Mesenchymal stem cell (in vitro differentiated cells and primary cell): ENCODE data around the gene TCF4.

ENCODE experiments used
- DNase-seq: peaks from one replicate; pipeline ENCODE4 v3.0.0-alpha.2; 2013
- H2AFZ ChIP-seq: one replicate; pipeline ENCODE4 v1.6.1; 2013; ENCODE audit warnings: low read depth, mild to moderate bottlenecking, control low read depth, inconsistent platforms, low read length, moderate library complexity
- H2AK5ac ChIP-seq: 2 replicates; pipeline ENCODE4 v1.6.1; 2013; ENCODE audit warnings: low read length, moderate library complexity, mild to moderate bottlenecking, inconsistent platforms; ENCODE audit not compliant: severe bottlenecking
- H2BK120ac ChIP-seq: one replicate; pipeline ENCODE4 v1.6.1; 2013; ENCODE audit warnings: low read depth, mild to moderate bottlenecking, inconsistent platforms, low read length, moderate library complexity
- H2BK12ac ChIP-seq, 2 experiments: one replicate each; pipeline ENCODE4 v1.6.1; 2013; ENCODE audit warnings: inconsistent platforms in 2 of 2, low read length in 2 of 2, mild to moderate bottlenecking in 2 of 2, moderate library complexity in 2 of 2, control low read depth in 1 of 2
- H2BK15ac ChIP-seq: one replicate; pipeline ENCODE4 v1.6.1; 2013; ENCODE audit warnings: mild to moderate bottlenecking, low read depth, inconsistent platforms; ENCODE audit not compliant: poor library complexity, severe bottlenecking
- H2BK5ac ChIP-seq: 2 replicates; pipeline ENCODE4 v1.6.1; 2013; ENCODE audit warnings: low read depth, mild to moderate bottlenecking, low read length, control low read depth, inconsistent platforms; ENCODE audit not compliant: poor library complexity, severe bottlenecking
- H3K14ac ChIP-seq, 2 experiments: one replicate each; pipeline ENCODE4 v1.6.1; 2013; ENCODE audit warnings: inconsistent platforms in 2 of 2, low read length in 2 of 2, control low read depth in 1 of 2, mild to moderate bottlenecking in 1 of 2, moderate library complexity in 1 of 2
- H3K18ac ChIP-seq, 2 experiments: one replicate each; pipeline ENCODE4 v1.6.1; 2013; ENCODE audit warnings: inconsistent platforms in 2 of 2, low read length in 2 of 2, control low read depth in 1 of 2, low read depth in 1 of 2, mild to moderate bottlenecking in 1 of 2
- H3K23ac ChIP-seq, 2 experiments: one replicate each; pipeline ENCODE4 v1.6.1; 2013; ENCODE audit warnings: inconsistent platforms in 2 of 2, low read length in 2 of 2, mild to moderate bottlenecking in 2 of 2, moderate library complexity in 2 of 2, control low read depth in 1 of 2
- H3K27ac ChIP-seq: 2 replicates; pipeline ENCODE4 v1.5.1; 2013; ENCODE audit warnings: mild to moderate bottlenecking, moderate library complexity, low read length, control low read depth, inconsistent platforms; ENCODE audit not compliant: poor library complexity, severe bottlenecking
- H3K27me3 ChIP-seq, 2 experiments: 2 replicates each; pipeline versions ENCODE4 v1.6.1 to v1.7.0; 2013; ENCODE audit warnings: low read length in 2 of 2, mild to moderate bottlenecking in 2 of 2, moderate library complexity in 2 of 2, control low read depth in 1 of 2, inconsistent platforms in 1 of 2; ENCODE audit not compliant: control insufficient read depth in 1 of 2, insufficient read depth in 1 of 2
- H3K36me3 ChIP-seq, 2 experiments: 2 replicates each; pipeline versions ENCODE4 v1.6.1 to v1.7.0; 2013; ENCODE audit warnings: low read length in 2 of 2, control low read depth in 1 of 2, inconsistent platforms in 1 of 2, low read depth in 1 of 2, mild to moderate bottlenecking in 1 of 2; ENCODE audit not compliant: insufficient read depth in 2 of 2, control insufficient read depth in 1 of 2
- H3K4ac ChIP-seq, 2 experiments: one replicate each; pipeline ENCODE4 v1.6.1; 2013; ENCODE audit warnings: inconsistent platforms in 2 of 2, low read length in 2 of 2, mild to moderate bottlenecking in 2 of 2, moderate library complexity in 2 of 2, control low read depth in 1 of 2, low read depth in 1 of 2
- H3K4me1 ChIP-seq: 2 replicates; pipeline ENCODE4 v1.6.1; 2013; ENCODE audit warnings: low read depth, low read length, control low read depth; ENCODE audit not compliant: control insufficient read depth, insufficient read depth
- H3K4me2 ChIP-seq: 2 replicates; pipeline ENCODE4 v1.6.1; 2013; ENCODE audit warnings: low read length, mild to moderate bottlenecking, inconsistent platforms; ENCODE audit not compliant: poor library complexity, severe bottlenecking
- H3K4me3 ChIP-seq, 2 experiments: 2 replicates each; pipeline versions ENCODE4 v1.5.1 to v1.7.0; 2013; ENCODE audit warnings: low read length in 2 of 2, mild to moderate bottlenecking in 2 of 2, control low read depth in 1 of 2, low read depth in 1 of 2; ENCODE audit not compliant: insufficient read depth in 1 of 2
- H3K79me1 ChIP-seq: replicated peaks from 2 replicates; pipeline ENCODE4 v1.6.1; 2013; ENCODE audit warnings: mild to moderate bottlenecking, control low read depth, low read length, inconsistent platforms; ENCODE audit not compliant: poor library complexity, severe bottlenecking
- H3K9ac ChIP-seq: 2 replicates; pipeline ENCODE4 v1.7.0; 2013; ENCODE audit warnings: mild to moderate bottlenecking, low read length, moderate library complexity
- H3K9me3 ChIP-seq: 2 replicates; pipeline ENCODE4 v1.7.0; 2013; ENCODE audit warnings: mild to moderate bottlenecking, low read length; ENCODE audit not compliant: control insufficient read depth
- H4K8ac ChIP-seq: one replicate; pipeline ENCODE4 v1.6.1; 2013; ENCODE audit warnings: inconsistent platforms, mild to moderate bottlenecking, low read length, moderate library complexity
- H4K91ac ChIP-seq: one replicate; pipeline ENCODE4 v1.6.1; 2013; ENCODE audit warnings: mild to moderate bottlenecking, low read length, inconsistent platforms
- WGBS: methylation state at CpG from one replicate; pipeline ENCODE4 v1.1.7; 2013; ENCODE audit warnings: mixed read lengths; 5-methylcytosine and 5-hydroxymethylcytosine counted together

TCF4 gene

DNA sequence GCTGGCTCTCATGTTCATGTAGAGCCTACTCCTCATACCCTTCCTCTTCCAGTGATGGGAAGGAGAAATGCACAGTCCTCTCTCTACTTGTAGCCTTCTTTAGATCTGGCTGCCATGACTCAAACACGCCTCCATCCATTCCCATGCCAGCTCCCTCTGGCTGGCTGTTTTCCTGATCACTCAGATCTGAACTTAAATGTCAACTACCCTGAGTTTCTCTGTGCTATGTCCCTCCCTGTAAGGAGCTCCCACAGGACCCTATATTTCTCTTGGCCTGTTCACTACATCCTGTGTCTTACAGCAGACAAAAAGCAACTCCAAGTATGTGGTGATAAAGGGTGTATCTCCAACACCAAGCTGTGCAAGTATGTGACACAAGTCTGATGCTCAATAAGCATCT is 152.4 kb downstream of the TCF4 start:
- H3K27ac ChIP-seq, result no peak overlapping the region
- H3K4me1 ChIP-seq, result peaks cover 2% of the 10 kb centered on the region
- H4K91ac ChIP-seq, result no peak overlapping the region
- no peak for DNase-seq
- H2AFZ ChIP-seq, result no peak overlapping the region
- no peak overlapping the region for H2BK15ac ChIP-seq
- H3K4ac ChIP-seq, result no peak overlapping the region
- peaks cover 15% of the 10 kb centered on the region for H3K79me1 ChIP-seq
- H3K4me2 ChIP-seq, result no peak overlapping the region
- no peak overlapping the region for H3K18ac ChIP-seq
- 100% methylated on average over 1 of the region's 1 CpG for WGBS
- no peak overlapping the region for H2BK5ac ChIP-seq
- no peak overlapping the region for H3K14ac ChIP-seq
- no peaks in the 10 kb centered on the region for H3K27me3 ChIP-seq
- no peaks in the 10 kb centered on the region for H3K36me3 ChIP-seq
- peak overlapping the region in 1 of 2 experiments; percentile 35 for H2BK12ac ChIP-seq
- no peak overlapping the region for H2AK5ac ChIP-seq
- no peak overlapping the region for H3K4me3 ChIP-seq
- no peaks in the 10 kb centered on the region for H3K9me3 ChIP-seq
- H3K23ac ChIP-seq, result no peak overlapping the region
- H3K9ac ChIP-seq, result no peak overlapping the region
- H4K8ac ChIP-seq, result no peak overlapping the region
- no peak overlapping the region for H2BK120ac ChIP-seq

DNA sequence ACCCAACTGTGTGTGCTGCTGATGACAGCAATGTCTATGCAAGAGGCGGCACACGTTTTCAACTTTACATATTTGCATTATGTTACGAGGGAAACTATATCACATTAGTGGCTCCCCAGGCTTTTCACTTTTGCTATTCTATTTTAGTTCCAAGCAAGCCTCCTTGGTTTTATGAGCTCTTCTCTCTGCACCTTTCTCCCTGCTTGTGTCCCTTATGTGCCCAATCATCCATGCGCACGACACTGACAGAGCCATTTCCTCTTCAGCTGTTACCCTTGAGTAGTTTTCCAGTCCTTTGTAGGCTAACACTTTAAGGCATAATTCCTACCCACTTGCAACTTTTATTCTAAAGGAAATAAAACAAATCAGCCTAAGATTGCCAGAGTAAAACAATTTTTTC is 154.3 kb downstream of the TCF4 start:
- H2BK12ac ChIP-seq, result no peak overlapping the region
- WGBS, result 82% methylated on average over 5 of the region's 5 CpGs
- H3K23ac ChIP-seq, result no peak overlapping the region
- H3K14ac ChIP-seq, result no peak overlapping the region
- no peak overlapping the region for H2BK120ac ChIP-seq
- no peak overlapping the region for H3K4ac ChIP-seq
- DNase-seq, result no peak
- no peak overlapping the region for H2AK5ac ChIP-seq
- no peak overlapping the region for H2BK15ac ChIP-seq
- H4K8ac ChIP-seq, result no peak overlapping the region
- H3K9ac ChIP-seq, result no peak overlapping the region
- no peak overlapping the region for H3K18ac ChIP-seq
- no peak overlapping the region for H4K91ac ChIP-seq
- H3K27ac ChIP-seq, result no peak overlapping the region
- no peaks in the 10 kb centered on the region for H3K36me3 ChIP-seq
- H2BK5ac ChIP-seq, result no peak overlapping the region
- no peaks in the 10 kb centered on the region for H3K4me1 ChIP-seq
- H3K9me3 ChIP-seq, result no peaks in the 10 kb centered on the region
- H3K27me3 ChIP-seq, result no peaks in the 10 kb centered on the region
- no peak overlapping the region for H2AFZ ChIP-seq
- H3K79me1 ChIP-seq, result peaks cover 15% of the 10 kb centered on the region
- H3K4me3 ChIP-seq, result no peak overlapping the region
- H3K4me2 ChIP-seq, result no peak overlapping the region

DNA sequence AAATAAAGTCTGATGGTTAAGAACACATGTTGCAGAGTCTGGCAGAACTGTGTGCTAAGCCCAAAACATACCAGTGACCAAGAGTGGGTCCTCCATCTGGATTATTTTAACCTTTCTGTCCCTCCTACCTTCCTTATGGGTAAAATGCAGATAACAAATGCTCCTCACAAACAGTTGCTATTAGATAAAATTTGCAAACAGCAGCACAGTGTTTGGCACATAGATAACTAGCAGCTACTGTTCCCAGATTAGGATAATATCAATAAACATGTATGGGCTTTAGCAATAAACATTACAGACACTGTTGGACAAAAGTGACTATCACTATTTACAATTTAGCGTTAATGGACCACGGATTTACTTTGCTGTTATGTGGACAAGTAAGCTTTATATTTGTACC is 154.9 kb downstream of the TCF4 start:
- Histone ChIP-seq H3K9ac (no peak overlapping the region), H3K23ac (no peak overlapping the region), H4K91ac (no peak overlapping the region), H3K36me3 (no peaks in the 10 kb centered on the region), H2BK15ac (no peak overlapping the region), H2AK5ac (no peak overlapping the region), H2BK12ac (no peak overlapping the region), H2BK120ac (no peak overlapping the region), H2AFZ (no peak overlapping the region), H4K8ac (no peak overlapping the region), H3K27ac (no peak overlapping the region), H2BK5ac (no peak overlapping the region), H3K4me1 (no peaks in the 10 kb centered on the region), H3K27me3 (no peaks in the 10 kb centered on the region), H3K4ac (no peak overlapping the region), H3K14ac (no peak overlapping the region), H3K18ac (no peak overlapping the region), H3K4me2 (no peak overlapping the region), H3K9me3 (no peaks in the 10 kb centered on the region), H3K79me1 (peaks cover 14% of the 10 kb centered on the region), H3K4me3 (no peak overlapping the region)
- 54% methylated on average over 2 of the region's 2 CpGs for WGBS
- no peak for DNase-seq

DNA sequence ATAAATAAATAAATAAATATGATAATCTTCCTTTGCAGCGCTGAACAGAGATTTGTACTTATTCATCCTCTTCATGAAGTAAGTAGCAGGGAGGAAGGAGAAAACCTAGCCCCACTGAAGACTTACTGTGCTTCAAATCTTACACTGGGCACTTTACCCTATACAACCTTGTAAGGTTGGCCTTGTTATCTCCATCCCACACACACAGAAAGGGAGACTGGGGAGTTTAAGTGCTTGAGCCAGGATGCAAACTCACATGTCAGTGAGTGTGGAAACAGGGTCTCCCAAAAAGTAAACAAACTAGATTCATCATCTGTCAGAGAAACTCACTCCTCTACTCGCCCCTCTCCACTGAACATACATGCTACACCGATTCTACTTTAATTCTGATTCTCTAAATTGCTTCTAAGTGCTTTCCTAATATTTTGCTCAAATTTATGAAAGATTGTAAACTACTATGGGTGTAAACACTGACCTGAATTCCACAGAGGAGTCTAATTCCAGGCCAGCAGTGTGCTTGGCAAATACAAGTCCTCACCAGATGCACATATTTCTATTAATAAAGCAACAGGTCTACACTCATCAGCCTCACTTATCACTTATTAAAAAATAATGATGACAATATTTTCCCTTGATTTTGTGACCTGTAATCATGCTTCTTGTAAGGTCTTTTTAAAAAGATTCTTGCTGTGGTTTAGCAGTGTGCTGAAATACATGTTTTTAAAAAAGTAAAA is 155.5 kb downstream of the TCF4 start:
- no peaks in the 10 kb centered on the region for H3K27me3 ChIP-seq
- H2AFZ ChIP-seq, result no peak overlapping the region
- no peaks in the 10 kb centered on the region for H3K9me3 ChIP-seq
- peaks cover 13% of the 10 kb centered on the region for H3K79me1 ChIP-seq
- H2BK12ac ChIP-seq, result no peak overlapping the region
- H3K18ac ChIP-seq, result no peak overlapping the region
- no peak overlapping the region for H4K91ac ChIP-seq
- no peak overlapping the region for H3K4me3 ChIP-seq
- no peak overlapping the region for H2BK5ac ChIP-seq
- H3K23ac ChIP-seq, result no peak overlapping the region
- no peak overlapping the region for H2BK15ac ChIP-seq
- no peak overlapping the region for H3K27ac ChIP-seq
- WGBS, result 100% methylated on average over 1 of the region's 3 CpGs
- no peaks in the 10 kb centered on the region for H3K4me1 ChIP-seq
- H3K14ac ChIP-seq, result no peak overlapping the region
- H3K4me2 ChIP-seq, result no peak overlapping the region
- no peak for DNase-seq
- H3K4ac ChIP-seq, result no peak overlapping the region
- no peak overlapping the region for H3K9ac ChIP-seq
- H4K8ac ChIP-seq, result no peak overlapping the region
- H3K36me3 ChIP-seq, result no peaks in the 10 kb centered on the region
- H2AK5ac ChIP-seq, result no peak overlapping the region
- H2BK120ac ChIP-seq, result no peak overlapping the region
